Sigmoid colon (tissue), 7 donors: ENCODE measurements around the gene IRAK1. TPM values are rescaled to one million over a fixed set of nuclear protein-coding genes. Genes with fewer than 3 reads are reported as not detected.
"Not testable (repeated sequence)": the region's sequence is repeated elsewhere in the genome, so short reads cannot be mapped to it uniquely, and the experiment has no call there.

ENCODE experiments used
- DNase-seq: peaks from one replicate; pipeline ENCODE4 v3.0.0-alpha.2; 2019
- H3K27ac ChIP-seq, 4 donors: fragments of 200-600 bp; sonication (generic); one replicate each; pipeline ENCODE4 v1.5.1; 2016 to 2019; ENCODE audit warnings: mild to moderate bottlenecking in 1 of 4
- H3K27me3 ChIP-seq, 3 donors: fragments of 200-600 bp; sonication (generic); one replicate each; pipeline ENCODE4 v1.5.1; 2019; ENCODE audit warnings: mild to moderate bottlenecking in 1 of 3
- H3K36me3 ChIP-seq, 4 donors: fragments of 200-600 bp; sonication (generic); one replicate each; pipeline ENCODE4 v1.5.1; 2016 to 2019
- H3K4me1 ChIP-seq, 4 donors: fragments of 200-600 bp; sonication (generic); one replicate each; pipeline ENCODE4 v1.5.1; 2017 to 2019
- H3K4me3 ChIP-seq, 4 donors: fragments of 200-600 bp; sonication (generic); one replicate each; pipeline ENCODE4 v1.5.1; 2017 to 2019; ENCODE audit warnings: mild to moderate bottlenecking in 2 of 4, moderate library complexity in 1 of 4
- H3K9me3 ChIP-seq, 4 donors: fragments of 200-600 bp in 3 of 4; sonication (generic) in 3 of 4; one replicate each; pipeline versions ENCODE4 v1.5.1 to v1.6.1; 2013 to 2019
- CTCF ChIP-seq, 4 experiments: fragments of 450-650 bp in 3 of 4; fragments of 200-600 bp in 1 of 4; IDR thresholded peaks; one replicate each; pipeline ENCODE4 v1.5.1; 2016 to 2019; ENCODE audit warnings: antibody characterized with exemption in 4 of 4, mild to moderate bottlenecking in 3 of 4, moderate library complexity in 2 of 4
- EP300 ChIP-seq, 4 donors: sonication (generic); formaldehyde crosslinking; IDR thresholded peaks; one replicate each; pipeline ENCODE4 v1.6.1; 2017; ENCODE audit warnings: antibody characterized with exemption in 4 of 4
- POLR2A ChIP-seq, 2 donors: fragments of 450-650 bp; IDR thresholded peaks; one replicate each; pipeline ENCODE4 v1.6.1; 2016; ENCODE audit warnings: antibody characterized with exemption in 2 of 2, mild to moderate bottlenecking in 2 of 2, moderate library complexity in 2 of 2
- POLR2AphosphoS5 ChIP-seq, 4 donors: sonication (generic); formaldehyde crosslinking; IDR thresholded peaks; one replicate each; pipeline ENCODE4 v1.6.1; 2017; ENCODE audit warnings: antibody characterized with exemption in 4 of 4
- WGBS, 2 donors: extraction: QIAGEN DNeasy Blood & Tissue Kit; methylation state at CpG; one replicate each; pipeline ENCODE4 v1.1.7; 2013; 5-methylcytosine and 5-hydroxymethylcytosine counted together
- intact Hi-C: fragments of 100-400 bp; cut with DNase I; formaldehyde crosslinking; loops from one replicate; pipeline ENCODE4 v1.15.1; 2023
- polyA plus RNA-seq, 3 donors: library from polyadenylated mRNA; stranded (reverse); fragments of 200-250 nt; gene quantifications; one replicate each; pipeline ENCODE4 v1.2.3, GENCODE V29; 2013
- total RNA-seq, 4 donors: library from RNA; depleted of rRNA; stranded (reverse); fragments of >200 nt; gene quantifications; one replicate each; pipeline ENCODE4 v1.1.0, GENCODE V29; 2016
- donor health status: healthy with polysubstance abuse.
- donor health status: Bipolar disorder and iron deficiency.
- donor health status: healthy.

The IRAK1 gene
- total and polyA plus RNA-seq, 7 donors, result 26.8 to 103 (median 41.7) TPM

DNA sequence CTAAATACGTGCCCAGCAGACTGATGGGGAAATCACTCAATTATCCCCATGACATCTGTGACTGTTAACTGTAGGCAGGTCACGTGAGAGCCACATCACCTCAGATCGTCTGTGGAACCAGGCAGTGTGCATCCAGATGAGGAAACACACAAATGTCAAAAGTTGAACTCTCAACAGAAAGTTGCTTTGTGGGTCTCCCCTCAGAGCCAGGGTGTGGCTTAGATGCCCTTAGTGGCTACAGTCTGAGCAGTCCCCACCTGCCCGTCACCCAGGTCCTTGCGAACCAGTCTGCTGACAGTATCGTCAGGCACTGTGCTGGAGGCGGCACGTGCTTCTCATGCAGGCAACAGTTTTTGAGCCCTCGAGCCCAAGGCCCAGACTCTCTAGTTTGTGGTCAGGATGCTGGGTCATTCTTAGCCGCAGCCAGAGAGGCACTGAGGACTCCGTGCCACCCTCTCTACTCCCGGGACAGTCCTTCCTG lies 36.3 kb downstream of the IRAK1 start:
- Histone ChIP-seq H3K27ac (no peak overlapping the region), H3K36me3 (no peaks in the 10 kb centered on the region)
- TF ChIP-seq POLR2A (IDR thresholded peaks at IDR 0.05) (no peak), POLR2AphosphoS5 (IDR thresholded peaks at IDR 0.05) (no peak), EP300 (IDR thresholded peaks at IDR 0.05) (no peak), CTCF (IDR thresholded peaks at IDR 0.05) (no peak)

GRCh38 chrX:153981771-153982533 lies 37.8 kb downstream of the IRAK1 start:
- no peak for TF ChIP-seq POLR2AphosphoS5 (IDR thresholded peaks at IDR 0.05)
- no peak for TF ChIP-seq POLR2A (IDR thresholded peaks at IDR 0.05)
- TF ChIP-seq CTCF (IDR thresholded peaks at IDR 0.05), result no peak
- no peak for TF ChIP-seq EP300 (IDR thresholded peaks at IDR 0.05)
- Histone ChIP-seq H3K9me3 (no peaks in the 10 kb centered on the region), H3K4me1 (no peaks in the 10 kb centered on the region), H3K4me3 (no peak overlapping the region), H3K27me3 (no peaks in the 10 kb centered on the region), H3K36me3 (no peaks in the 10 kb centered on the region), H3K27ac (no peak overlapping the region)
- intact Hi-C loops, result no loop called here
- no peak for DNase-seq
- WGBS, 2 donors, result 73 to 89% methylated on average over 52 of the region's 52 CpGs

More for the DNA sequence above, 36.3 kb downstream of the IRAK1 start:
- Histone ChIP-seq H3K4me1 (no peaks in the 10 kb centered on the region), H3K27me3 (no peaks in the 10 kb centered on the region), H3K4me3 (no peak overlapping the region), H3K9me3 (no peaks in the 10 kb centered on the region)
- no peak for DNase-seq
- intact Hi-C loops, result no loop called here
- 73 to 88% methylated on average over 12 of the region's 12 CpGs for WGBS, 2 donors

DNA sequence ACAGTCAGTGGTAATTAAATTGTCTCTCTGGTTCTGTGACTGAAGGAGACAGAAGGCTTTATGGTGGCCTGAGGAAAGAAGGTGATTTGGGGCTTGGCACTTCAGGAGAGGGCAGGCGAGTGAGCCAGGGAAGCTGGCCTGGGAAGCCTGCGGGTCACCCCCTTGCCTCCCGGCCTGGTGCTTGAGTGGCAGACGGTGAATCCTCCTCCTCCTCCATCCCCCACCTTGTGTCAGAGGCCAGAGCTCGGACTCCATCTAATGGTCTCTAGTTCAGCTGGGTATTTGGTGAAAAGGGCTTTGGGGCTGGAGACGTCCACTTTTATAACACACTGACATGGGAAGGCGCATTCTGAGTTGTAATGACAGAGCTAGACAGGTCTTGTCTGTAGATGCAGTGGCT lies 38.5 kb downstream of the IRAK1 start:
- Histone ChIP-seq H3K36me3 (no peaks in the 10 kb centered on the region), H3K27me3 (no peaks in the 10 kb centered on the region), H3K9me3 (no peaks in the 10 kb centered on the region), H3K4me3 (no peak overlapping the region), H3K4me1 (no peaks in the 10 kb centered on the region), H3K27ac (peak overlapping the region in 1 of 4 donors; percentile 3)
- no peak for DNase-seq
- intact Hi-C loops, result no loop called here
- 80 to 85% methylated on average over 7 of the region's 7 CpGs for WGBS, 2 donors
- TF ChIP-seq POLR2AphosphoS5 (IDR thresholded peaks at IDR 0.05) (no peak), POLR2A (IDR thresholded peaks at IDR 0.05) (no peak), CTCF (IDR thresholded peaks at IDR 0.05) (no peak), EP300 (IDR thresholded peaks at IDR 0.05) (no peak)

DNA sequence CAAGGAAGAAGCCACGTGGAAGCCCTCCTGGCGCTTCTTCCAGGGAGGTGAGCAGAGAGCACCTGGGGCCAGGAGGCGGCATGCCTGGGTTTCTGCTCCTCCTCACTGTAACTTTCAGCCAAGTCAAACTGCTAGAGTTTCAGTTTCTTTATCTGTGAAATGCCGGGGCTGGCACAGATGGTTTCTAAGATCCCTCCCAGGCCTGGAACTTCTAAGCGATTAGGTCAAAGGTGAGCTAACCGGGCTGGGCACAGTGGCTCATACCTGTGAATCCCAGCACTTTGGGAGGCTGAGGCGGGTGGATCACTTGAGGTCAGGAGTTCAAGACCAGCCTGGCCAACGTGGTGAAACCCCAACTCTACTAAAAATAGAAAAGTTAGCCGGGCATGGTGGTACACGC lies 39.3 kb downstream of the IRAK1 start:
- WGBS, 2 donors, result 17 to 33% methylated on average over 9 of the region's 10 CpGs
- H3K27ac ChIP-seq, intact Hi-C loops, H3K27me3 ChIP-seq, DNase-seq, H3K4me1 ChIP-seq, H3K36me3 ChIP-seq, H3K9me3 ChIP-seq, H3K4me3 ChIP-seq: not testable (repeated sequence)

DNA sequence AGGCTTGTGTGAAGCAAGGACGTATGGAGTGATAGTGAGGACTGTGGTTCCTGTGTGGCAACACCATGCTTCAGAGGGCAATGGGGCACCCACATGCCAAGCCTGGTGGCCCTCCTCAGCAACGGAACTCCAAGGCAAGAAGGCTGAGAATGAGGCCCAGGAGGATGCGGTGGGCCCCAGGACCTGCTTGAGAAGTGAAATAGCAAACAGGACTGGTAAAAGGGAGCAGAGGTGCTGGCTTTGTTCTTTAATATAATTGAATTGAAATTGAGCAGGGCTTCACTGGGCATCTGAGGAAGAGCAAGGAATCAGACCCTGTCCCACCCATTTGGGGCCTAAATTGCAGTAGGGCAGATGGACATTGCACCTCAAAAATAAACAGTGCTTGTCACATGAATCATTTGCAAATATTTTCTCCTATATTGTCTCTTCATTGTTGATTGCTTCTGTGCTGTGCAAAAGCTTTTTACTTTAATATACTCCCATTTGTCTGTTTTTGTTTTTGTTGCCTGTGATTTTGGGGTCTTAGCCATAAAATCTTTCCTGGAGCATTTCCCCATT lies 44.9 kb downstream of the IRAK1 start:
- H3K4me1 ChIP-seq, result peaks cover 0 to 17% (median 15%) of the 10 kb centered on the region in 4 donors
- peak overlapping the region; percentile 97 to 98 (median 98) for H3K27ac ChIP-seq
- intact Hi-C loops, result no loop called here
- 71 to 75% methylated on average over 3 of the region's 3 CpGs for WGBS, 2 donors
- TF ChIP-seq POLR2A (IDR thresholded peaks at IDR 0.05) (no peak), POLR2AphosphoS5 (IDR thresholded peaks at IDR 0.05) (no peak), EP300 (IDR thresholded peaks at IDR 0.05) (no peak), CTCF (IDR thresholded peaks at IDR 0.05) (no peak)
- H3K36me3 ChIP-seq, result no peaks in the 10 kb centered on the region
- DNase-seq, result no peak
- no peak overlapping the region for H3K4me3 ChIP-seq
- H3K9me3 ChIP-seq, result no peaks in the 10 kb centered on the region
- no peaks in the 10 kb centered on the region for H3K27me3 ChIP-seq
